NCI-H146 treated with DMSO at 0.1 percent for 48 hours (cell line): ENCODE results near the gene ZNF217.
"Not testable (repeated sequence)": the region's sequence is repeated elsewhere in the genome, so short reads cannot be mapped to it uniquely, and the experiment has no call there.

ENCODE experiments used
- DNase-seq: peaks from one replicate; lab custom pipeline; 2025; ENCODE audit not compliant: unreplicated experiment; lab: John Stamatoyannopoulos, UW

ZNF217 gene

DNA sequence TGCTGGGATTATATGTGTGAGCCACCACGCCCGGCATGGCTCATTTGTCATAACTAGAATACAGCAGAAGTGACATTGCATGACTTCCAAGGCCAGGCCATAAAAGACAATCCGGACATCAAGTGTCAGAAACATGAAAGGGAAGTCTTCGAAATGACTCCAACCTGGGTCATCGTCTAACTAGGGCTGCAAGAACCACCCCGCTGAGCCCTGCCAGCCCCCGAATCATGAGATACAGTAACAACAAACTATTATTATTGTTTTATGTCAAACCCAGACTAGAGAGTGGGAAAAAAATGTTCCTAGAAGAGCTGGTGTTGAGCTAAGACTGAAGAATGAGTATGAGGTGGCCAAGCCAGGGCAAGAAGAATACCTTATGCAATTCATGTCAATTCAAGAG is 59.6 kb downstream of the ZNF217 start:
- DNase-seq, result no peak

DNA sequence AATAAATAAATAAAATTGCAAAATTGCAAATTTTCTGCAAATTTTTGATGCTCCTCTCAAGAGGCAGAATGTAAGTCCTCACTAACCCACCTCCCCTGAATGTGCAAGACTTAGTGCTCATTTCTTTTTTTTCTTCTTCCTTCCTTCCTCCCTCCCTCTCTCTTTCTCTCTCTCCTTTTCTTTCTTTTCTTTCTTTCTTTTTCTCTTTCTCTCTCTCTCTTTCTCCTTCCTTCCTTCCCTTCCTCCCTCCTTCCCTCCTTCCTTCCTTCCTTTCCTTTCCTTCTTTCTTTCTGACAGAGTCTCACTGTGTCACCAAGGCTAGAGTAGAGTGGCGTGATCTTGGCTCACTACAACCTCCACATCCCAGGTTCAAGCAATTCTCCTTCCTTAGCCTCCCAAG is 60.1 kb downstream of the ZNF217 start:
- no peak for DNase-seq

DNA sequence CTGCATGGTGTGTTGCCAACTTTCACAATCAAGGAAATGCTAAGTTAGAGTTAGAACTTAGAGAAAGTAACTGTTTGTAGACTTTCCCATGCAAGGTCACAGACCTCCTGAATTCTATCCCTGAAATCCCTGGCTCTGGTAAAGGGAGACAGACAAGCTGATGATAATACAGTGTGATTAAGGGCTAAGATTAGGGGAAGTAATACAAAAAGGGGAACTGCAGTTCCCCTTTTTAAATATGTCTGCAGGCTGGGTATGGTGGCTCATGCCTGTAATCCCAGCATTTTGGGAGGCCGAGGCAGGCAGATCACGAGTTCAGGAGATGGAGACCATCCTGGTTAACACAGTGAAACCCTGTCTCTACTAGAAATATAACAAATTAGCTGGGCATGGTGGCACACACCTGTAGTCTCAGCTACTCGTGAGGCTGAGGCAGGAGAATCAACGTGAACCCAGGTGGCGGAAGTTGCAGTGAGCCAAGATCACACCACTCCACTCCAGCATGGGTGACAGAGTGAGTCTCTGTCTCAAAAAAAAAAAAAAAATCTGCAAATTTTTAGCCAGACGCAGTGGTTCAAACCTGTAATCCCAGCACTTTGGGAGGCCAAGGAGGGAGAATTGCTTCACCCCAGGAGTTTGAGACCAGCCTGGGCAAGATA is 60.9 kb downstream of the ZNF217 start:
- DNase-seq, result not testable (repeated sequence)

DNA sequence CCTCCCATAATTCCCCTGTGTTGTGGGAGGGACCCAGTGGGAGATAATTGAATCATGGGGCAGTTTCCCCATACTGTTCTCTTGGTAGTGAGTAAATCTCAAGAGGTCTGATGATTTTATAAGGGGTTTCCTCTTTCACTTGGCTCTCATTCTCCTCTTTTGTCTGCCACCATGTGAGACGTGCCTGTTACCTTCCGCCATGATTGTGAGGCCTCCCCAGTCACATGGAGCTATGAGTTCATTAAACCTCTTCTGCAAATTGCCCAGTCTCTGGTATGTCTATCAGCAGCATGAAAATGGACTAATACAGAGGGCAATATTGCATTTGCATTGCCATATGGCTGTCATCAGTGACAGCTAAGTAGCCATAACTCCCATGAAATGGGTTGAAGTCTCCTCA is 63.2 kb downstream of the ZNF217 start:
- no peak for DNase-seq

DNA sequence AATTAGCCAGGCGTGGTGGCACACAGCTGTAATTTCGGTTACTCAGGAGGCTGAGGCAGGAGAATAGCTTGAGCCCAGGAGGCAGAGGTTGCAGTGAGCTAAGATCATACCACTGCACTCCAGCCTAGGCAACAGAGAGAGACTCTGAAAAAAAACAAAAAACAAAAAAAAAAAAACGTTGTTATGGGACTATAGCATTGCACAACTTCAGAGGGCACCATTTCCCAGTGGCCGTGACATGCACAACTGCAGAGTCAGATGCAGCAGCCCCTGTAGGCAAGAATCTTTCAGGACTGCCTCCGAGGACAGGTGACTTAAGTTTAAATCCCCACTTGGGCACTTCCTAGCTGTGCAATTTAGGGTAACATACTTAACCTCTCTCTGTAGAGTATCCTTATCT is 64.0 kb downstream of the ZNF217 start:
- DNase-seq, result no peak

DNA sequence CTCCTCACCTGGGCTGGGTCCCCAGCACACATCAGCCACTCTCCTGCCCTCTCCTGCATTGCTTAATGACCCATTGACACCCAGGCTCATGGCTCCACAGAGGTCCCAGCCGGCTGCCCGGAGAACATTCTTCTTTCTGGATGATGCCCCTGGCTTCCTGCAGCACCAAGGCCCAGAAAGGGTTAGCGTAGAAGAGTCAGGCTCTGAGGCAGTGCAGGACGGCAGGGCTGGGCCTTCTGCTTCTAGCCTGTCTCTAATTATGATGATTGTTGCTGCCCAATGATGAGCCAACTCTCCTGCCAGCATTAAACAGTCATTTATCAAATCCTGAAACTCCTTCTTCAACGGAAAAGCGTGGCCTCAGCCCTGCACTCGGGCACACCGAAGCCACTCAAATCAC is 66.4 kb downstream of the ZNF217 start:
- DNase-seq, result no peak

DNA sequence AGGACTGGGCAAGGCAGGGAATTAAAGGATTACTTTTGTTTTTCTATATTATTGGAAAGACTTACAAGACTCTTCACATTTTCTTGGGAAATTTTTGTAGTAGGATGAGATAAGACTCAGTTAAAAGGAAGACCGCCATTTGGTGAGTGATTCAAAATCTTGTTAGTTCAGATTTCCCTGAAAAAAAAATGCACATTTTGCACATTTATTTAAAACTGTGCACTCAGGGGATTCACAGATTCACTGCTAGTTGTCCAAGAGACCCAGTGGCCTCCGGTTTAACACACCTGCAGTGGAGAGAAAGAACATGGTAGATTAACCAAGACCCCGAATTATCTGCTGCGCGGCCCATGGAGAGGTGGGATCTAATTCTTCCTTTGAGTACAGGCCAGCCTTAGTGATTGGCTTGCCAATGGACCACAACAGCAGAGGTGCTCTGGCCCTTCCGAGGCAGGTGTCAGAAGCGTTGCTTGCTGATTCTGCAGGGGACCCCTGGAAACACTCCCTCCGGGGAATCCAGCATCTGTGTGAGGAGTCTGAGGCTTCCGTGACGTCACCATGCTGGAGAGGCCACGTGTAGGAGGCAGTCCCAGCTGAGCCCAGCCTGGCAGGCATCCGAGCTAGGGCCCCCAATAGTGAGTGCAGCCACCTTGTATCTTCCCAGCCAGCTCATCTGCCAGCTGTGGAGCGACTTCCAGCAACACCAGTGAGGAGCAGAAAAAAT is 68.9 kb downstream of the ZNF217 start:
- DNase-seq, result no peak

DNA sequence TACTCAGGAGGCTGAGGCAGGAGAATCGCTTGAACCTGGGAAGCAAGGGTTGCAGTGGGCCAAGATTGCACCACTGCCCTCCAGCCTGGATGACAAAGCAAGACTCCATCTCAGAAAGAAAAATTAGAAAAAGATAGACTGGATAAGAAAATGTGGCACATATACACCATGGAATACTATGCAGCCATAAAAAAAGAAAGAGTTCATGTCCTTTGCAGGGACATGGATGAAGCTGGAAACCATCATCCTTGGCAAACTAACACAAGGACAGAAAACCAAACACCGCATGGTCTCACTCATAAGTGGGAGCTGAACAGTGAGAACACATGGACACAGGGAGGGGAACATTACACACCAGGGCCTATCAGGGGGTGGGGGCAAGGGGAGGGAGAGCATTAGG is 70.0 kb downstream of the ZNF217 start:
- DNase-seq, result not testable (repeated sequence)

DNA sequence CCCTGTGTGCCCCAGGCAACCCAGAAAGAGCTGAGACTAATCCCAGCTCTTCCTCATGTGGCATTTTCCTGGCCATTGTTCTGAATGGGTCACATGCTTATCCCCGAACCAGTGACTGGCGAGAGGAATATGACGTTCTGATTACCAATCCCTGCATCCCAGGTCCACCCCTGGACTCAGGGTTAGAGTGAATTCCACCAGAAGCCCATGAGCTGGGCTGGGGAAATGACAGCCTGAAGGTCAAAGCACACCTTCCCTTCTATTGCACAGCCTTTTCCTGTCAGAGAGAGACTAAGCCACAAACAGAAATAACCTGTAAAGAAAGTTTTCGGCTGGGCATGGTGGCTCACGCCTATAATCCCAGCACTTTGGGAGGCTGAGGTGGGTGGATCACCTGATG is 70.9 kb downstream of the ZNF217 start:
- DNase-seq, result no peak

DNA sequence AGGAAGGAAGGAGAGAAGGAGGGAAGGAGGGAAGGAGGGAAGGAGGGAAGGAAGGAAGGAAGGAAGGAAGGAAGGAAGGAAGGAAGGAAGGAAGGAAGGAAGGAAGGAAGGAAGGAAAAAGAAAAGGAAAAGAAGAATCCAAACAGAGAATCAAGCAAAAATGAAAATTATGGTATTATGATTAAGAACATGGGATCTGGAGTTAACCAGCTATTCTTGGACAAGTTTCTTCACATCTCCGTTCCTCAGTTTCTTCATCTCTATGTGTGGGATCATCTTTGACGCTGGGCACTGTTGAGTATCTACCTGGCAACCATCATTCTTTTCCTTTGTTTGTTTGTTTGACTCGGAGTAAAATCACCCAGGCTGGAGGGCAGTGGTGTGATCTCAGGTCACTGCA is 71.6 kb downstream of the ZNF217 start:
- no peak for DNase-seq

DNA sequence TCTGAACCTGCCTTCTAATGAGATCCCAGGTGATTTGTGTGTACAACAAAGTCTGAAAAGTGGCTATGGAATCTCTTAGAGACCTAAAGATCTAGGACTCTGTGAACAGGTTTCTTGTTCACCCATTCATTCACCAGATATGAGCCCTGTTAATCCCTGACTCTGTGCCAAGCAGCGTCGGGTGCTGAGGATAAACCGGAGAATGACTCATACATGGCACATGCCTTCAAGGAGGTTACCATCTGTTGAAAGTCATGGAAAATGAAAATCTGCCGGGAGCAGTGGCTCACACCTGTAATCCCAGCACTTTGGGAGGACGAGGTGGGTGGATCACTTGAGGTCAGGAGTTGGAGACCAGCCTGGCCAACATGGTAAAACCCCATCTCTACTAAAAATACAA is 72.2 kb downstream of the ZNF217 start:
- DNase-seq, result not testable (repeated sequence)

DNA sequence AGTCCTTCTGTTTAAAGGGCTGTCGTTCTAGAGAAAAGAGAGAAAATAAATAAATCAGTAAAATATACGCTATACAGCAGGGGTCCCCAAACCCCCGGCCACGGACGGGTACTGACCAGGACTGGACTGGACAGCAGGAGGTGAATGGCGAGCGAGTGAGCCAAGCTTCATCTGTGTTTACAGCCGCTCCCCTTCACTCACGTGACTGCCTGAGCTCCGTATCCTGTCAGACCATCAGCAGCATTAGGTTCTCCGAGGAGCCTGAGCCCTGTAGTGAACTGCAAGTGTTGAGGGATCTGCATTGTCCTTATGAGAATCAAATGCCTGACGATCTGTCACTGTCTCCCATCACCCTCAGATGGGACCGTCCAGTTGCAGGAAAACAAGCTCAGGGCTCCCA is 76.5 kb downstream of the ZNF217 start:
- no peak for DNase-seq
